Mesenchymal stem cell (in vitro differentiated cells and primary cell): ENCODE measurements around the gene EXTL1.

ENCODE experiments used
- DNase-seq: peaks from one replicate; pipeline ENCODE4 v3.0.0-alpha.2; 2013
- H2AFZ ChIP-seq: one replicate; pipeline ENCODE4 v1.6.1; 2013; ENCODE audit warnings: low read depth, mild to moderate bottlenecking, control low read depth, inconsistent platforms, low read length, moderate library complexity
- H2AK5ac ChIP-seq: 2 replicates; pipeline ENCODE4 v1.6.1; 2013; ENCODE audit warnings: low read length, moderate library complexity, mild to moderate bottlenecking, inconsistent platforms; ENCODE audit not compliant: severe bottlenecking
- H2BK120ac ChIP-seq: one replicate; pipeline ENCODE4 v1.6.1; 2013; ENCODE audit warnings: low read depth, mild to moderate bottlenecking, inconsistent platforms, low read length, moderate library complexity
- H2BK12ac ChIP-seq, 2 experiments: one replicate each; pipeline ENCODE4 v1.6.1; 2013; ENCODE audit warnings: inconsistent platforms in 2 of 2, low read length in 2 of 2, mild to moderate bottlenecking in 2 of 2, moderate library complexity in 2 of 2, control low read depth in 1 of 2
- H2BK15ac ChIP-seq: one replicate; pipeline ENCODE4 v1.6.1; 2013; ENCODE audit warnings: mild to moderate bottlenecking, low read depth, inconsistent platforms; ENCODE audit not compliant: poor library complexity, severe bottlenecking
- H2BK5ac ChIP-seq: 2 replicates; pipeline ENCODE4 v1.6.1; 2013; ENCODE audit warnings: low read depth, mild to moderate bottlenecking, low read length, control low read depth, inconsistent platforms; ENCODE audit not compliant: poor library complexity, severe bottlenecking
- H3K14ac ChIP-seq, 2 experiments: one replicate each; pipeline ENCODE4 v1.6.1; 2013; ENCODE audit warnings: inconsistent platforms in 2 of 2, low read length in 2 of 2, control low read depth in 1 of 2, mild to moderate bottlenecking in 1 of 2, moderate library complexity in 1 of 2
- H3K18ac ChIP-seq, 2 experiments: one replicate each; pipeline ENCODE4 v1.6.1; 2013; ENCODE audit warnings: inconsistent platforms in 2 of 2, low read length in 2 of 2, control low read depth in 1 of 2, low read depth in 1 of 2, mild to moderate bottlenecking in 1 of 2
- H3K23ac ChIP-seq, 2 experiments: one replicate each; pipeline ENCODE4 v1.6.1; 2013; ENCODE audit warnings: inconsistent platforms in 2 of 2, low read length in 2 of 2, mild to moderate bottlenecking in 2 of 2, moderate library complexity in 2 of 2, control low read depth in 1 of 2
- H3K27ac ChIP-seq: 2 replicates; pipeline ENCODE4 v1.5.1; 2013; ENCODE audit warnings: mild to moderate bottlenecking, moderate library complexity, low read length, control low read depth, inconsistent platforms; ENCODE audit not compliant: poor library complexity, severe bottlenecking
- H3K27me3 ChIP-seq, 2 experiments: 2 replicates each; pipeline versions ENCODE4 v1.6.1 to v1.7.0; 2013; ENCODE audit warnings: low read length in 2 of 2, mild to moderate bottlenecking in 2 of 2, moderate library complexity in 2 of 2, control low read depth in 1 of 2, inconsistent platforms in 1 of 2; ENCODE audit not compliant: control insufficient read depth in 1 of 2, insufficient read depth in 1 of 2
- H3K36me3 ChIP-seq, 2 experiments: 2 replicates each; pipeline versions ENCODE4 v1.6.1 to v1.7.0; 2013; ENCODE audit warnings: low read length in 2 of 2, control low read depth in 1 of 2, inconsistent platforms in 1 of 2, low read depth in 1 of 2, mild to moderate bottlenecking in 1 of 2; ENCODE audit not compliant: insufficient read depth in 2 of 2, control insufficient read depth in 1 of 2
- H3K4ac ChIP-seq, 2 experiments: one replicate each; pipeline ENCODE4 v1.6.1; 2013; ENCODE audit warnings: inconsistent platforms in 2 of 2, low read length in 2 of 2, mild to moderate bottlenecking in 2 of 2, moderate library complexity in 2 of 2, control low read depth in 1 of 2, low read depth in 1 of 2
- H3K4me1 ChIP-seq: 2 replicates; pipeline ENCODE4 v1.6.1; 2013; ENCODE audit warnings: low read depth, low read length, control low read depth; ENCODE audit not compliant: control insufficient read depth, insufficient read depth
- H3K4me2 ChIP-seq: 2 replicates; pipeline ENCODE4 v1.6.1; 2013; ENCODE audit warnings: low read length, mild to moderate bottlenecking, inconsistent platforms; ENCODE audit not compliant: poor library complexity, severe bottlenecking
- H3K4me3 ChIP-seq, 2 experiments: 2 replicates each; pipeline versions ENCODE4 v1.5.1 to v1.7.0; 2013; ENCODE audit warnings: low read length in 2 of 2, mild to moderate bottlenecking in 2 of 2, control low read depth in 1 of 2, low read depth in 1 of 2; ENCODE audit not compliant: insufficient read depth in 1 of 2
- H3K79me1 ChIP-seq: replicated peaks from 2 replicates; pipeline ENCODE4 v1.6.1; 2013; ENCODE audit warnings: mild to moderate bottlenecking, control low read depth, low read length, inconsistent platforms; ENCODE audit not compliant: poor library complexity, severe bottlenecking
- H3K9ac ChIP-seq: 2 replicates; pipeline ENCODE4 v1.7.0; 2013; ENCODE audit warnings: mild to moderate bottlenecking, low read length, moderate library complexity
- H3K9me3 ChIP-seq: 2 replicates; pipeline ENCODE4 v1.7.0; 2013; ENCODE audit warnings: mild to moderate bottlenecking, low read length; ENCODE audit not compliant: control insufficient read depth
- H4K8ac ChIP-seq: one replicate; pipeline ENCODE4 v1.6.1; 2013; ENCODE audit warnings: inconsistent platforms, mild to moderate bottlenecking, low read length, moderate library complexity
- H4K91ac ChIP-seq: one replicate; pipeline ENCODE4 v1.6.1; 2013; ENCODE audit warnings: mild to moderate bottlenecking, low read length, inconsistent platforms
- WGBS: methylation state at CpG from one replicate; pipeline ENCODE4 v1.1.7; 2013; ENCODE audit warnings: mixed read lengths; 5-methylcytosine and 5-hydroxymethylcytosine counted together

The EXTL1 gene

DNA sequence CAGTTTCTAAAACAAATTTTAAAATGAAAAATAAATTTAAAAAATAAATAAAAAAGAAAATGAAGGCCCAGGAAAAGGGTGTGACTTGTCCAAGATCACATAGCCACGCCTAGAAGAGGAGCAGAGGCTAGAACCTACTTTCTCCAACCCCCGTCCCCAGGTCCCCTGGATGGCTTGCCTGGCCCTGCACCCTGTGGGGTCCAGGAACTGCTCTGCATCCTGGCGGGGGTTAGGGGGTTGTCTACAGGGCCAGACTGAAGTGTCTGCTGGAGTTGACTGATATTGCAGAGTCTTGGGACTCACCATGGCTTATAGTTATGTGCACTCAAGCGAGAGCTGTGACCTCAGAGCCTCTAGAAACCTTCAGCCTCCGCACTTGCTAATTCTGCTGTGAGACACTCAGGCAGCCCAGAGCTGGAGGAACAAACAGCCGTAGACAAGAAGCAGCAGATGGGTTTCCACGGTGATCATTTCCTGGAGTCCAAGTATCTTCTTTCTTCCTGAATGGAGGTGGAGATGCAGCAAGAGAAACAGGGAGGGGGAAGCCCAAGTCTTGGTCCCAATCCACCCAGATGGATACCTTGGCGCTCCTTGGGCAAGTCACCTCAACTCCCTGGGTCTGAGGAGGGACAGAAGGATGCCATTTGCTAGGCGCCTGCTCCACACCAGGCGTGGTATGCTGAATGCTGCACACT, 5.2 kb upstream of the EXTL1 start:
- no peak overlapping the region for H4K8ac ChIP-seq

DNA sequence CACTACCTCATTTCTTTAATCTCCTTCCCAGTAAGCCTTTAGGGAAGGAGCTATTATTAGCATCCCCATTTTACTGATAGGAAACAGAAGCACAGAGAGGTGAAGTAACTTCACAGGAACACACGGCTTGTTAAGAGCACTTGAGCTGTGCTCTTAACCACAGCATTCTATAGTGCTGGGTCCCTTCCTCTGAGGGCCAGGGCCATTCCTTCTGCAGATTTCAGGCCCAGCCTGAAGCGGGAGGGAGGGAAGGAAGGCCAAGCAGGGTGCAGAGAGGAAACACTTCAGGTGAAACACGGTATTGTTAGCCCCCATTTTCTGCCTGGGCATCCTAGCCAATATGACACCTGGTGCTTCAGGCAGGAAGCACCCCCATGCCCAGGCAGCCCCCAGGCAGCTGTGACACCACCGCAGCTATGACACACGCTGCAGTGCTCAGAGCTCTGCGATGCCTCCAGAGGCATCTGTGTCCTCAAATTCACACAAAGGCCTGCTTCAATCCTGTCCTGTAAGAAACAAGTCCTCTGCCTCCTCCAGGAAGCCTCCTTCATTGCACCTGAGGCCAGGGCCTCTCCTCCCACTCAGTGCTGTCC, 4.5 kb upstream of the EXTL1 start:
- Histone ChIP-seq H3K4me2 (no peak overlapping the region), H2AFZ (no peak overlapping the region), H3K14ac (no peak overlapping the region), H3K27me3 (peaks cover 0 to 12% of the 10 kb centered on the region in 2 experiments), H2AK5ac (no peak overlapping the region), H3K36me3 (no peaks in the 10 kb centered on the region), H3K79me1 (no peaks in the 10 kb centered on the region), H3K4ac (no peak overlapping the region), H3K27ac (no peak overlapping the region), H2BK120ac (no peak overlapping the region), H3K4me3 (no peak overlapping the region), H3K9me3 (no peaks in the 10 kb centered on the region), H2BK5ac (no peak overlapping the region), H2BK12ac (peak overlapping the region in 1 of 2 experiments; percentile 11), H4K91ac (no peak overlapping the region), H3K23ac (no peak overlapping the region), H4K8ac (peak overlapping the region; percentile 19), H3K4me1 (peaks cover 43% of the 10 kb centered on the region), H2BK15ac (no peak overlapping the region), H3K18ac (no peak overlapping the region), H3K9ac (no peak overlapping the region)
- 79% methylated on average over 6 of the region's 6 CpGs for WGBS
- peak; percentile 58 for DNase-seq

More for the DNA sequence above, 5.2 kb upstream of the EXTL1 start:
- Histone ChIP-seq H3K4ac (no peak overlapping the region), H2AFZ (no peak overlapping the region), H2BK15ac (no peak overlapping the region), H3K27ac (no peak overlapping the region), H3K36me3 (no peaks in the 10 kb centered on the region), H3K23ac (no peak overlapping the region), H3K79me1 (no peaks in the 10 kb centered on the region), H3K4me1 (peaks cover 39% of the 10 kb centered on the region), H3K18ac (peak overlapping the region in 1 of 2 experiments; percentile 28), H4K91ac (no peak overlapping the region), H3K9ac (no peak overlapping the region), H3K9me3 (no peaks in the 10 kb centered on the region), H3K4me2 (no peak overlapping the region), H3K27me3 (peaks cover 0 to 9% of the 10 kb centered on the region in 2 experiments), H3K14ac (no peak overlapping the region), H2AK5ac (no peak overlapping the region), H2BK5ac (no peak overlapping the region), H2BK120ac (no peak overlapping the region), H3K4me3 (no peak overlapping the region), H2BK12ac (no peak overlapping the region)
- peak; percentile 55 for DNase-seq
- WGBS, result 76% methylated on average over 10 of the region's 10 CpGs

GRCh38 chr1:26017606-26018005, 4.0 kb upstream of the EXTL1 start:
- DNase-seq, result no peak
- H3K79me1 ChIP-seq, result peaks cover 2% of the 10 kb centered on the region
- H2BK12ac ChIP-seq, result no peak overlapping the region

GRCh38 chr1:26019641-26020315, 1.8 kb upstream of the EXTL1 start:
- Histone ChIP-seq H3K79me1 (peaks cover 6% of the 10 kb centered on the region), H3K27me3 (peaks cover 0 to 10% of the 10 kb centered on the region in 2 experiments), H2BK12ac (no peak overlapping the region), H3K14ac (no peak overlapping the region), H2BK120ac (peak overlapping the region; percentile 27), H3K4ac (no peak overlapping the region), H3K23ac (no peak overlapping the region), H3K9ac (peak overlapping the region; percentile 34), H2AFZ (no peak overlapping the region), H2BK15ac (no peak overlapping the region), H3K36me3 (no peaks in the 10 kb centered on the region), H4K8ac (peak overlapping the region; percentile 29), H3K18ac (peak overlapping the region in 1 of 2 experiments; percentile 4), H2BK5ac (no peak overlapping the region), H3K27ac (peak overlapping the region; percentile 24), H3K9me3 (no peaks in the 10 kb centered on the region), H3K4me2 (no peak overlapping the region), H3K4me3 (no peak overlapping the region), H4K91ac (no peak overlapping the region), H2AK5ac (no peak overlapping the region), H3K4me1 (peaks cover 56% of the 10 kb centered on the region)
- 58% methylated on average over 6 of the region's 8 CpGs for WGBS
- no peak for DNase-seq

More at GRCh38 chr1:26017606-26018005, 4.0 kb upstream of the EXTL1 start:
- no peak overlapping the region for H3K4ac ChIP-seq
- no peak overlapping the region for H3K27ac ChIP-seq
- H2BK5ac ChIP-seq, result no peak overlapping the region
- H2AK5ac ChIP-seq, result no peak overlapping the region
- no peak overlapping the region for H3K4me3 ChIP-seq
- no peak overlapping the region for H3K18ac ChIP-seq
- no peak overlapping the region for H3K23ac ChIP-seq
- no peak overlapping the region for H4K91ac ChIP-seq
- peaks cover 0 to 12% of the 10 kb centered on the region in 2 experiments for H3K27me3 ChIP-seq
- no peak overlapping the region for H2AFZ ChIP-seq
- H3K36me3 ChIP-seq, result no peaks in the 10 kb centered on the region
- WGBS, result 69% methylated on average over 4 of the region's 6 CpGs
- no peaks in the 10 kb centered on the region for H3K9me3 ChIP-seq
- no peak overlapping the region for H3K4me2 ChIP-seq
- no peak overlapping the region for H2BK15ac ChIP-seq
- H4K8ac ChIP-seq, result no peak overlapping the region
- H3K9ac ChIP-seq, result no peak overlapping the region
- peaks cover 49% of the 10 kb centered on the region for H3K4me1 ChIP-seq
- H3K14ac ChIP-seq, result no peak overlapping the region
- no peak overlapping the region for H2BK120ac ChIP-seq
